C4-2B (cell line): ENCODE measurements around the gene SEC24B.
"Not testable (repeated sequence)": the region's sequence is repeated elsewhere in the genome, so short reads cannot be mapped to it uniquely, and the experiment has no call there.

ENCODE experiments used
- H3K27ac ChIP-seq: fragments of 450-650 bp; 2 replicates; pipeline ENCODE4 v1.5.1; 2017
- ZFX ChIP-seq: fragments of 450-650 bp; IDR thresholded peaks from 2 replicates; pipeline ENCODE4 v1.6.1; 2017
- TF ChIP-seq, protein P1 (sequence below): fragments of 450-650 bp; conservative IDR thresholded peaks from 2 replicates; pipeline ENCODE4 v1.5.1; 2017; ENCODE audit warnings: mild to moderate bottlenecking

The SEC24B gene

DNA sequence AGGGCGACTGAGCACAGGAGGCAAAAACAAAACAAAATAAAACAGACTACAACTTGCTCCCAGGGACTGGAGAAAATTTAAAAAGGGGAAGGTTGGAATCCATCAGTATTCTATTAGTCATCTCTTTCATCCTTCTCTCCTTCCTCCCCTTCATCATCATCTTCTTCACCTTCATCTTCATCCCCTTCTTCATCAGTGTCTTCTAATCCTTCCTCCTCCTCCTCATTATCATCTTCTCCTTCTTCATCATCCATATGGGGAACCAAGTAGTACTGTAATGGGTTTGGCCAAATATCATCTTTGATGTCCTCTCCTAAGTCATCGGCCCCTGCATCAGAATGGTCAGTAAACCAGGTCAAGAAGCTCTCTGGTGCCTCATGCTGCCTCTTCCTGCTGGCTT is 119.5 kb downstream of the SEC24B start:
- H3K27ac ChIP-seq: no peak overlapping the region

DNA sequence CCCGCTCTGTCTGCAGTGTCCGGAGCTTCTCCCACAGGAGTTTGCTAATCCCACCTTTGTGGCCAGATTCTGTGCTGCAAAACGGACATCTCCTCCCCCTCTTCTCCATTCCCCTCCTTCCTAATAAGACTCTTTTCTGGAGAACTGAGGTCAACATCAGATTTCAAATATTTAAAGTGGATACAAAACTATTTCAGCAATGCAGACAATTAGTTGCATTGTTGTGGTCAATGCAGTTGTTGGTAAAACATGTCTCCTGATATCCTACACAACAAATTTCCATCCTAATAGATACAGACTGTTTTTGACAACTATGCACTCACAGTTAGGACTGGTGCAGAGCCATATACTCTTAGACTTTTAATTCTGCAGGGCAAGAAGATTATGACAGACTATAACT is 121.4 kb downstream of the SEC24B start:
- H3K27ac ChIP-seq: no peak overlapping the region
- TF ChIP-seq ZFX: no peak
- TF ChIP-seq, protein P1, sequence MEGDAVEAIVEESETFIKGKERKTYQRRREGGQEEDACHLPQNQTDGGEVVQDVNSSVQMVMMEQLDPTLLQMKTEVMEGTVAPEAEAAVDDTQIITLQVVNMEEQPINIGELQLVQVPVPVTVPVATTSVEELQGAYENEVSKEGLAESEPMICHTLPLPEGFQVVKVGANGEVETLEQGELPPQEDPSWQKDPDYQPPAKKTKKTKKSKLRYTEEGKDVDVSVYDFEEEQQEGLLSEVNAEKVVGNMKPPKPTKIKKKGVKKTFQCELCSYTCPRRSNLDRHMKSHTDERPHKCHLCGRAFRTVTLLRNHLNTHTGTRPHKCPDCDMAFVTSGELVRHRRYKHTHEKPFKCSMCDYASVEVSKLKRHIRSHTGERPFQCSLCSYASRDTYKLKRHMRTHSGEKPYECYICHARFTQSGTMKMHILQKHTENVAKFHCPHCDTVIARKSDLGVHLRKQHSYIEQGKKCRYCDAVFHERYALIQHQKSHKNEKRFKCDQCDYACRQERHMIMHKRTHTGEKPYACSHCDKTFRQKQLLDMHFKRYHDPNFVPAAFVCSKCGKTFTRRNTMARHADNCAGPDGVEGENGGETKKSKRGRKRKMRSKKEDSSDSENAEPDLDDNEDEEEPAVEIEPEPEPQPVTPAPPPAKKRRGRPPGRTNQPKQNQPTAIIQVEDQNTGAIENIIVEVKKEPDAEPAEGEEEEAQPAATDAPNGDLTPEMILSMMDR: no peak

More for the DNA sequence above, 119.5 kb downstream of the SEC24B start:
- TF ChIP-seq, protein P1: no peak
- TF ChIP-seq ZFX: no peak

DNA sequence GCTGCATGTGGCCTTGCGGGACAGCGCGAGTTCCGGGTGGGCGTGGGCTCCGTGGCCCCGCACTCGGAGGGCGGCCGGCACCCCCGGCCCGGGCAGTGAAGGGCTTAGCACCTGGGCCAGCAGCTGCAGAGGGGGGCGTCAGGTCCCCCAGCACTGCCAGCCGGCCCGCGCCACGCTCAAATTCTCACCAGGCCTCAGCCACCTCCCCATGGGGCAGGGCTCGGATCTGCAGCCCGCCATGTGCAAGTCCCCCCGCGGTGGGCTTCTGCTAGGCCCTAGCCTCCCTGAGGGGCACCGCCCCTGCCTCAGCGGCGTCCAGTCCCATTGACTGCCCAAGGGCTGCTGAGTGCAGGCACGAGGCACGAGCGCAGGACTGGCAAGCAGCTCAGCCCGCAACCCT is 123.8 kb downstream of the SEC24B start:
- H3K27ac ChIP-seq: no peak overlapping the region
- TF ChIP-seq, protein P1: no peak
- TF ChIP-seq ZFX: no peak

DNA sequence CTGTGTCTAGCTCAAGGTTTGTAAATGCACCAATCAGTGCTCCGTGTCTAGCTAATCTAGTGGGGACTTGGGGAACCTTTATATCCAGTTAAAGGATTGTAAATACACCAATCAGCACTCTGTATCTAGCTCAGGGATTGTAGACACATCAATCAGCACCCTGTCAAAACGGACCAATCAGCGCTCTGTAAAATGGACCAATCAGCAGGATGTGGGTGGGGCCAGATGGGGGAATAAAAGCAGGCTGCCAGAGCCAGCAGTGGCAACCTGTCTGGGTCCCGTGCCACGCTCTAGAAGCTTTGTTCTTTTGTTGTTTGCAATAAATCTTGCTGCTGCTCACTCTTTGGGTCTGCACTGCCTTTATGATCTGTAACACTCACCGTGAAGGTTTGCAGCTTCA is 124.5 kb downstream of the SEC24B start:
- not testable (repeated sequence) for H3K27ac ChIP-seq

DNA sequence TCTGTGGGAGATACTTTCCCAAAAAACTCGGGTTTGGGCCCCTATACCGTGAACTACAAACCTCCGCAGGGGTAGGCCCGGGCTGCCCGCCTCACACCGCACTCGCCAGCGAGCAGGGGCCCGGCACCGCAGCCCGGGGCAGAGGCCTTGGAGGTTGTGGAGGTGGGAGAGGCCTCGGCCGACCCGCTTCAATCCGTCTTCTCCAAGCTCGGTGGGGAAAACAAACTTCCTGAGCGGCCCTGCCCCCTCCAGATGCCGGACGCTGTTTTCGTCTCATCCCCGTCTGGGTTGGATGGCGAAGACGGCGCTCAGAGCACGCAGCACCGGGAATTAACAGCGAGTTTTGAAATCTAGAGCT is 126.0 kb downstream of the SEC24B start:
- no peak overlapping the region for H3K27ac ChIP-seq
- TF ChIP-seq ZFX: no peak

DNA sequence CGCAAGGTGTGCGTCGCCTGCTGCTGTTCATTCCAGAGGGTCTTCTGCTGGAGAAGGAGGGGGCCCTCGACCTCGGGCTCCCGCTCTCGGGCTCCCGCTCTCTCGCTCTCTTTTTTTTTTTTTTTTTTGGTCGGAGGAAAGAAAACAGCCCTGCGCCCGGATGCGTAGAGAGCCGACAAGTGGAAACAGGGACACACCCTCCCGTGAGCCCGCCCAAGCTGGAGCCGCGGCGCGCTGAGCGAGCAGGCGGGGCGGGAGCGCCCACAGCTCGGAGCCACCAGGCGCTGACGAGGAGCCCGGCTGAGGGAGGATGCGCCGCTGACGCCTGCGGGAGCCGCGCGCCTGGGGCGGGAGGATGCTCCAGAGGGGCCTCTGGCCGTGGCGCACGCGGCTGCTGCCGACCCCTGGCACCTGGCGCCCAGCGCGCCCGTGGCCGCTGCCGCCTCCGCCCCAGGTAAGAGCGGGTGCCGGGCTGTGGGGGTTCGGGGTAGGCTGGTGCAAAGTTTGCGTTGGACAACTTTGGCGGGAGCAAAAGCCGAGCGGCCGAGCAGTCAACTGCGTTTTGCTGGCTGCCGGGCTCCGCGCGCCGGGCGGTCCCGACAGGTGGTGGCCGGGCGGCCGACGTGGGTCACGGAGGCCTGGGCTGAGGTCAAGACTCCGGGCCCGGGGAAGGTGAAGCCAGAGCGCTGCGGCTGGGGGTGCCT is 126.5 kb downstream of the SEC24B start, which contains the start of gene MCUB:
Gene MCUB (plus strand): TSS at position 264 of the 704 bp plus-strand sequence. CDS start 92 bp downstream, at position 356.
- no peak within 1 kb of the TSS for H3K27ac ChIP-seq
- TF ChIP-seq ZFX: no peak
- TF ChIP-seq, protein P1: no peak

DNA sequence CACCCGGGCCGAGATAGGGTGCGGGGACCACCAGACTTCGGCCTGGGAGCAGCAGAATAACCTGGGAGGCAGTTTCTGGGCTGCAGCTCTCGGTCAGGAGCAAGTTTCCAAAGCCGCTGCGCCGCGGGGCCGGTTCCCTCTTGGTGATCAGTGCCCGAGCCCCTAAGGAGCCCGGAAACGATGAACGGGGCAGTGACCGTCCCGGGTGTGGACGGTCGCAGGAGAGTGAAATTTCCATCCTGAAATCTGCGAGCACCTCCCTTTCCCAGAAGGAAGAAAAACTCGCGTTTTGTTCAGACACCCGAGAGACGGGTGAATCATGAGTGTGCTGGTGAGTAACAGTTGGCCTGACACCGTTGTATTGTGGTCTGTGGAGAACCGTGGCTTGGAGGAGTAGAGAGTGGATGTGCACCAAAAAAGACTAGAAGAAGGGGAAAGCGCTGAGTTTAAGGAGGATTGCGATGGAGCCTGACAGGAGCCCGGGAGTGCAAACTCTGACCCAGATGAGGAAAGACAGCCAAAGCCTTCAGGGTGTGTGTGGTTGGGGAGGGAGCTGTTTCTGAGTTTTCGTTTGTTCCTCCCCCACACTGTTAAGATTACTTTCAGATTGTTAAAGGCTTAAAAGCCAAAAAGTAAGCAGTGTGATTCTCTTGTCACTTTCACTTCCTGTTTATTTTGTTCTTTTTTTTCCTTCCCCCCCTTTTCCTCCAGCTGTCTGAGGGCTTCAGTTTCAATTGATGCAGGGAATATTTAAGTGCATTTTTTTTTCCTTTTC is 127.3 kb downstream of the SEC24B start:
- no peak overlapping the region for H3K27ac ChIP-seq
- TF ChIP-seq, protein P1: no peak
- no peak for TF ChIP-seq ZFX

DNA sequence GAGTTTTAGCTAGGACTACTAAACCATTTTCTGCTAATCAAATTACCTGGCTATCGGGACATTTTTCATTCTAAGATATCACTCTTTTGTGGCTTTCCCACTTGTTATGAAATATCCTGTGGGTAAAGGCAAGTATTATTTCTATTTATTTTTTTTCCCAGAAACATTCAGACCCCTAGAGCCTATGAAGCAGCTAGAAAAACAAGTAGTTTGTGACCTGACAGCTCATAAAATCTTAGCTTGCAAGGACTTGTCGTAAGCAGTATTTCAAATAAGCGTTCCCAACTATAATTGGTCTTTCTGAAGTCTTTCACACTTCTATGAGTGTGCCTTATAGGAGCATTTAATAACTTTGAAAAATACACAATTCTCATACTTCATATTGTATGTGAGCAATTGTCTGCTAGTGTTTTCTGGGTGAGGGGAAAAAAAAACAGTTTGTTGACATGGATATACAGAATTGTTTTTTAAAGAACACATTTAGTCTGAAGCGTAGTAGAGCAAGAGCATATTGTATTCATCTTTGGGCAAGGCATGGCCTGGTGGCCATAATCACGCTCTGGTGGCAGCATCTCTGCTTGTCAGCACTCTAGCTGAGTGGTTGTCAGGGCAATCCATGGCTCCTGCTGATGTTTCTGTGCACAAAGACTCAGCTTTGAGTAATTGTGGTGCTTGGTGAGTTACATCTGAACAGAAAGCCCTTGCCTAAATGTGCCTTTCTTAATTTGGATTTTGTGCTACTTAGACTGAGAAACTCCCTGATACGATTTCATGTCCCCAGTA is 129.0 kb downstream of the SEC24B start:
- TF ChIP-seq, protein P1: no peak
- no peak for TF ChIP-seq ZFX
- no peak overlapping the region for H3K27ac ChIP-seq
